ENCODE results near the gene CEP290. TPM values are rescaled to one million over a fixed set of nuclear protein-coding genes. Genes with fewer than 3 reads are reported as not detected.

The CEP290 gene
- total and polyA plus RNA-seq, 2 experiments from 2014 or later = 12.1 to 17.0 TPM

- Histone ChIP-seq H3K4me1 (ENCODE audit: insufficient read depth) (peaks cover 5% of the 10 kb centered on the region), H3K9me3 (ENCODE audit: low read depth) (no peaks in the 10 kb centered on the region), H3K27me3 (no peaks in the 10 kb centered on the region), H3K27ac (peak overlapping the region; percentile 71), H3K36me3 (replicated peaks; ENCODE audit: insufficient read depth, low read depth) (no peaks in the 10 kb centered on the region), H4K20me1 (ENCODE audit: insufficient read depth, poor library complexity, severe bottlenecking) (no peaks in the 10 kb centered on the region), H3K4me2 (no peak overlapping the region), H3K79me2 (no peaks in the 10 kb centered on the region), H2AFZ (no peak overlapping the region), H3K4me3 (no peak overlapping the region), H3K9me2 (replicated peaks; ENCODE audit: insufficient read depth) (no peaks in the 10 kb centered on the region)
- TF ChIP-seq EZH2 (IDR thresholded peaks at IDR 0.05; ENCODE audit: borderline replicate concordance) (no peak), EZH2phosphoT487 (IDR thresholded peaks at IDR 0.05; ENCODE audit: low read depth, severe bottlenecking, unreplicated experiment) (no peak), CTCF (IDR thresholded peaks at IDR 0.05; ENCODE audit: poor library complexity) (no peak)
- WGBS (ENCODE audit: low lambda C conversion rate, missing lambda C conversion rate) = 70% methylated on average over 3 of the region's 3 CpGs
- DNase-seq (ENCODE audit: low spot score) = no peak
Observed at GRCh38 chr12:88182416-88182815, 40.5 kb upstream of the CEP290 start.

GRCh38 chr12:88181881-88182280 is 40.0 kb upstream of the CEP290 start:
- Histone ChIP-seq H3K9me3 (ENCODE audit: low read depth) (no peaks in the 10 kb centered on the region), H3K27ac (peak overlapping the region; percentile 71), H4K20me1 (ENCODE audit: insufficient read depth, poor library complexity, severe bottlenecking) (no peaks in the 10 kb centered on the region), H3K4me3 (no peak overlapping the region), H2AFZ (no peak overlapping the region), H3K4me2 (no peak overlapping the region), H3K36me3 (replicated peaks; ENCODE audit: insufficient read depth, low read depth) (no peaks in the 10 kb centered on the region), H3K27me3 (no peaks in the 10 kb centered on the region), H3K4me1 (ENCODE audit: insufficient read depth) (peaks cover 5% of the 10 kb centered on the region), H3K9me2 (replicated peaks; ENCODE audit: insufficient read depth) (no peaks in the 10 kb centered on the region), H3K79me2 (no peaks in the 10 kb centered on the region)
- 53% methylated on average over 3 of the region's 3 CpGs for WGBS (ENCODE audit: low lambda C conversion rate, missing lambda C conversion rate)
- no peak for TF ChIP-seq EZH2 (IDR thresholded peaks at IDR 0.05; ENCODE audit: borderline replicate concordance)
- no peak for TF ChIP-seq EZH2phosphoT487 (IDR thresholded peaks at IDR 0.05; ENCODE audit: low read depth, severe bottlenecking, unreplicated experiment)
- no peak for TF ChIP-seq CTCF (IDR thresholded peaks at IDR 0.05; ENCODE audit: poor library complexity)
- DNase-seq (ENCODE audit: low spot score) = peak; percentile 7

GRCh38 chr12:88179436-88180014 is 37.6 kb upstream of the CEP290 start:
- H3K4me1 ChIP-seq (ENCODE audit: insufficient read depth) = peaks cover 5% of the 10 kb centered on the region
- no peaks in the 10 kb centered on the region for H3K27me3 ChIP-seq
- no peaks in the 10 kb centered on the region for H3K9me3 ChIP-seq (ENCODE audit: low read depth)
- H2AFZ ChIP-seq = no peak overlapping the region
- WGBS (ENCODE audit: low lambda C conversion rate, missing lambda C conversion rate) = 35% methylated on average over 6 of the region's 6 CpGs
- DNase-seq (ENCODE audit: low spot score) = peak; percentile 13
- H3K4me2 ChIP-seq = peak overlapping the region; percentile 38
- no peak overlapping the region for H3K4me3 ChIP-seq
- no peak overlapping the region for H3K27ac ChIP-seq
- H3K9me2 ChIP-seq (replicated peaks; ENCODE audit: insufficient read depth) = no peaks in the 10 kb centered on the region
- H3K36me3 ChIP-seq (replicated peaks; ENCODE audit: insufficient read depth, low read depth) = peaks cover under 1% of the 10 kb centered on the region
- H3K79me2 ChIP-seq = no peaks in the 10 kb centered on the region
- no peak for TF ChIP-seq EZH2 (IDR thresholded peaks at IDR 0.05; ENCODE audit: borderline replicate concordance)
- no peak for TF ChIP-seq EZH2phosphoT487 (IDR thresholded peaks at IDR 0.05; ENCODE audit: low read depth, severe bottlenecking, unreplicated experiment)
- no peaks in the 10 kb centered on the region for H4K20me1 ChIP-seq (ENCODE audit: insufficient read depth, poor library complexity, severe bottlenecking)

DNA sequence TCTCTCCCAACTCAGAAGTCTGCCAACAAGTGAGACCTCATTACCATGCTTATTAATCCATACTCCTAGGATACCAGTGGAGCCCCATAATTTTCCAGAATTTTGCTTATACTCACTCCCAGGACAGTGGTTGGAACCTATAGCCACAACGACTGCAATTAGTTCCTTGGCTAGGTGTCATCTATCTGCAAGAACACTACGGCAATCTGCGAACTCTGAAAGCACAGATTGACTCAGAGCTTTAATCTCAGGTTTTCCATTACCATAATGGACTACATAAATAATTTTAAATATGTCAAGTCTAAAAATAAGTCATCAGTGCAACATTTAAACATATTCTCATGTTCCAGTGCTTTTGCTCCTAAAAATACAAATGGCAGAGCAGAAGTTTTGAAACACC is 33.7 kb upstream of the CEP290 start:
- no peak overlapping the region for H3K4me3 ChIP-seq
- WGBS (ENCODE audit: low lambda C conversion rate, missing lambda C conversion rate) = 93% methylated on average over 3 of the region's 3 CpGs

More for the DNA sequence above, 33.7 kb upstream of the CEP290 start:
- Histone ChIP-seq H2AFZ (no peak overlapping the region), H3K9me3 (ENCODE audit: low read depth) (no peaks in the 10 kb centered on the region), H3K79me2 (no peaks in the 10 kb centered on the region), H4K20me1 (ENCODE audit: insufficient read depth, poor library complexity, severe bottlenecking) (no peaks in the 10 kb centered on the region), H3K27me3 (no peaks in the 10 kb centered on the region), H3K4me2 (no peak overlapping the region), H3K36me3 (replicated peaks; ENCODE audit: insufficient read depth, low read depth) (peaks cover 7% of the 10 kb centered on the region), H3K9me2 (replicated peaks; ENCODE audit: insufficient read depth) (no peaks in the 10 kb centered on the region), H3K4me1 (ENCODE audit: insufficient read depth) (peaks cover 5% of the 10 kb centered on the region), H3K27ac (no peak overlapping the region)
- TF ChIP-seq CTCF (IDR thresholded peaks at IDR 0.05; ENCODE audit: poor library complexity) (no peak), EZH2 (IDR thresholded peaks at IDR 0.05; ENCODE audit: borderline replicate concordance) (no peak), EZH2phosphoT487 (IDR thresholded peaks at IDR 0.05; ENCODE audit: low read depth, severe bottlenecking, unreplicated experiment) (no peak)
- DNase-seq (ENCODE audit: low spot score) = no peak

Measured in hepatocyte (in vitro differentiated cells).